Breast epithelium (tissue), 3 donors: ENCODE measurements around the gene SASH3.

Experiments used
- POLR2AphosphoS5 ChIP-seq, 3 donors: sonication (generic); formaldehyde crosslinking; IDR thresholded peaks; one replicate each; pipeline ENCODE4 v1.6.1; 2017; ENCODE audit warnings: antibody characterized with exemption in 3 of 3
- TF ChIP-seq, protein P1 (sequence below), 3 donors: fragments of 450-650 bp; IDR thresholded peaks; one replicate each; pipeline ENCODE4 v1.5.1; 2016 to 2017; ENCODE audit warnings: antibody characterized with exemption in 3 of 3, mild to moderate bottlenecking in 3 of 3, moderate library complexity in 3 of 3

DNA sequence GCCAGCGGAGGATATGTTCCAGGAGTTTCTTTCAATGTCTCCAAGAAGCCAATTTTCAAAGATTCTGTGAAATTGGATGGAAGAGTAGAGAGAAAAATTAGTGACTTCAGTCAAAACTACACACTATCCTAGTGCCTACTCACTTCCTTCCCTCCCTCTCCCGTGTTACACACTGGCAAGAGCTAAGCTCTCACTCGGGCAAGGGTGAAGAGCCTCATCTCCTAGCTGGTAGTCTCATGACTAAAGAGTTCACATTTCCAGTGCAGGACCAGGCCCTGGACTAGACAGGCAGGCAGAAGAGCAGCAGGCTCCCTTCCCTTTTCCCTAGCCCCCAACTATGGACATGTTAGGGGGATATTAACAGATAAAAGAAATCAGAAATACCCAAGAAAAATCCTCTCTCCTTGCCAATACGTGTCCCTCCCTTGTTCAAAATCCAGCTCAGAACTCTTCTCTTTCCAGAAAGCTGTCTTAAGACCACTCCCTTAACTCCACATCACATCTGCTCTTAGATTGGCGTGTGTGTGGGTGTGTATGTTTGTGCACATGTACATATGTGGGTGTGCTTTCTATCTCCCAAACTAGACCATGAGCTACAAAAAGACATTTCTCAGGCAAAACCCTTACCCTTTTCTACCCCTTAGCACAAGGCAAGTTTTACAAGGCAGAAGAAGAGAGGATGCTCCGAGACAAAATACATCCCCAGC lies 34.1 kb downstream of the SASH3 start:
- TF ChIP-seq, protein P1, sequence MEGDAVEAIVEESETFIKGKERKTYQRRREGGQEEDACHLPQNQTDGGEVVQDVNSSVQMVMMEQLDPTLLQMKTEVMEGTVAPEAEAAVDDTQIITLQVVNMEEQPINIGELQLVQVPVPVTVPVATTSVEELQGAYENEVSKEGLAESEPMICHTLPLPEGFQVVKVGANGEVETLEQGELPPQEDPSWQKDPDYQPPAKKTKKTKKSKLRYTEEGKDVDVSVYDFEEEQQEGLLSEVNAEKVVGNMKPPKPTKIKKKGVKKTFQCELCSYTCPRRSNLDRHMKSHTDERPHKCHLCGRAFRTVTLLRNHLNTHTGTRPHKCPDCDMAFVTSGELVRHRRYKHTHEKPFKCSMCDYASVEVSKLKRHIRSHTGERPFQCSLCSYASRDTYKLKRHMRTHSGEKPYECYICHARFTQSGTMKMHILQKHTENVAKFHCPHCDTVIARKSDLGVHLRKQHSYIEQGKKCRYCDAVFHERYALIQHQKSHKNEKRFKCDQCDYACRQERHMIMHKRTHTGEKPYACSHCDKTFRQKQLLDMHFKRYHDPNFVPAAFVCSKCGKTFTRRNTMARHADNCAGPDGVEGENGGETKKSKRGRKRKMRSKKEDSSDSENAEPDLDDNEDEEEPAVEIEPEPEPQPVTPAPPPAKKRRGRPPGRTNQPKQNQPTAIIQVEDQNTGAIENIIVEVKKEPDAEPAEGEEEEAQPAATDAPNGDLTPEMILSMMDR (IDR thresholded peaks at IDR 0.05), result no peak
- TF ChIP-seq POLR2AphosphoS5 (IDR thresholded peaks at IDR 0.05), result no peak
